Liver (tissue), 9 donors: ENCODE data around the gene VTN. TPM values are rescaled to one million over a fixed set of nuclear protein-coding genes. Genes with fewer than 3 reads are reported as not detected.

Experiments used
- DNase-seq: peaks from one replicate; pipeline ENCODE4 v3.0.0-alpha.2; 2017; ENCODE audit warnings: low spot score
- H3K27ac ChIP-seq, 2 donors: one replicate each; pipeline ENCODE4 v1.7.0; 2013; ENCODE audit warnings: inconsistent platforms in 2 of 2, low read length in 2 of 2, control low read depth in 1 of 2, low read depth in 1 of 2, mild to moderate bottlenecking in 1 of 2
- H3K27me3 ChIP-seq, 4 donors: one replicate each; pipeline versions ENCODE4 v1.6.1 to v1.7.0; 2013; ENCODE audit warnings: low read length in 3 of 4, inconsistent platforms in 1 of 4, mild to moderate bottlenecking in 1 of 4, moderate library complexity in 1 of 4; ENCODE audit not compliant: control insufficient read depth in 4 of 4, insufficient read depth in 4 of 4
- H3K36me3 ChIP-seq, 4 donors: one replicate each; pipeline versions ENCODE4 v1.6.1 to v1.7.0; 2013; ENCODE audit warnings: low read length in 3 of 4, mild to moderate bottlenecking in 3 of 4, low read depth in 1 of 4, moderate library complexity in 1 of 4; ENCODE audit not compliant: control insufficient read depth in 4 of 4, insufficient read depth in 3 of 4
- H3K4me1 ChIP-seq, 4 donors: one replicate each; pipeline versions ENCODE4 v1.6.1 to v1.7.0; 2013; ENCODE audit warnings: low read length in 3 of 4, mild to moderate bottlenecking in 3 of 4, moderate library complexity in 1 of 4; ENCODE audit not compliant: control insufficient read depth in 4 of 4, insufficient read depth in 4 of 4
- H3K4me3 ChIP-seq, 3 donors: one replicate each; pipeline versions ENCODE4 v1.6.1 to v1.7.0; 2013; ENCODE audit warnings: low read length in 3 of 3, control low read depth in 1 of 3, low read depth in 1 of 3, mild to moderate bottlenecking in 1 of 3
- H3K9ac ChIP-seq, 2 donors: one replicate each; pipeline ENCODE4 v1.7.0; 2013; ENCODE audit warnings: low read length in 2 of 2, mild to moderate bottlenecking in 2 of 2, moderate library complexity in 2 of 2, control low read depth in 1 of 2, low read depth in 1 of 2
- H3K9me3 ChIP-seq, 4 donors: one replicate each; pipeline versions ENCODE4 v1.6.1 to v1.7.0; 2013; ENCODE audit warnings: low read length in 3 of 4; ENCODE audit not compliant: control insufficient read depth in 4 of 4
- ATF3 ChIP-seq: IDR thresholded peaks from 2 replicates; pipeline ENCODE4 v1.6.1; 2016; ENCODE audit warnings: antibody characterized with exemption
- CTCF ChIP-seq: fragments of 150-350 bp; IDR thresholded peaks from 2 replicates; pipeline ENCODE4 v1.5.1; 2017; ENCODE audit warnings: improper control_type of control experiment, low read depth, low read length; ENCODE audit not compliant: missing input control
- EGR1 ChIP-seq, 2 donors: IDR thresholded peaks; 2 replicates each; pipeline ENCODE4 v1.6.1; 2016 to 2018; ENCODE audit warnings: antibody characterized with exemption in 2 of 2, low read depth in 2 of 2
- FOXA1 ChIP-seq: IDR thresholded peaks from 2 replicates; pipeline ENCODE4 v1.6.1; 2016; ENCODE audit warnings: antibody characterized with exemption
- GABPA ChIP-seq, 2 donors: IDR thresholded peaks in 1 of 2; conservative IDR thresholded peaks in 1 of 2; 2 replicates each; pipeline ENCODE4 v1.6.1; 2016; ENCODE audit warnings: antibody characterized with exemption in 2 of 2, mild to moderate bottlenecking in 1 of 2, moderate library complexity in 1 of 2
- HNF4A ChIP-seq, 2 donors: conservative IDR thresholded peaks; 2 replicates each; pipeline ENCODE4 v1.6.1; 2016; ENCODE audit warnings: antibody characterized with exemption in 2 of 2, mild to moderate bottlenecking in 2 of 2
- HNF4G ChIP-seq: IDR thresholded peaks from 2 replicates; pipeline ENCODE4 v1.6.1; 2016; ENCODE audit warnings: antibody characterized with exemption
- MAX ChIP-seq: IDR thresholded peaks from 2 replicates; pipeline ENCODE4 v1.6.1; 2016; ENCODE audit warnings: antibody characterized with exemption
- NR2F2 ChIP-seq: IDR thresholded peaks from 2 replicates; pipeline ENCODE4 v1.6.1; 2016; ENCODE audit warnings: antibody characterized with exemption
- RAD21 ChIP-seq, 2 donors: IDR thresholded peaks; 2 replicates each; pipeline ENCODE4 v1.6.1; 2016; ENCODE audit warnings: antibody characterized with exemption in 2 of 2, mild to moderate bottlenecking in 2 of 2
- REST ChIP-seq: IDR thresholded peaks from 2 replicates; pipeline ENCODE4 v1.6.1; 2016; ENCODE audit warnings: antibody characterized with exemption, mild to moderate bottlenecking
- RXRA ChIP-seq, 2 donors: IDR thresholded peaks; 2 replicates each; pipeline ENCODE4 v1.6.1; 2017 to 2018; ENCODE audit warnings: antibody characterized with exemption in 2 of 2, mild to moderate bottlenecking in 1 of 2
- SP1 ChIP-seq: IDR thresholded peaks from 2 replicates; pipeline ENCODE4 v1.6.1; 2018; ENCODE audit warnings: antibody characterized with exemption, mild to moderate bottlenecking
- YY1 ChIP-seq: IDR thresholded peaks from 2 replicates; pipeline ENCODE4 v1.6.1; 2016; ENCODE audit warnings: antibody characterized with exemption, mild to moderate bottlenecking
- ZBTB33 ChIP-seq: IDR thresholded peaks from 2 replicates; pipeline ENCODE4 v1.6.1; 2016; ENCODE audit warnings: antibody characterized with exemption
- WGBS: extraction: QIAGEN DNeasy Blood & Tissue Kit; methylation state at CpG from one replicate; pipeline ENCODE4 v1.1.7; 2013; 5-methylcytosine and 5-hydroxymethylcytosine counted together
- polyA plus RNA-seq, 2 donors: library from polyadenylated mRNA; stranded (reverse) in 1 of 2; unstranded in 1 of 2; fragments of 200-250 nt in 1 of 2; fragments of >200 nt in 1 of 2; fragmentation: Nextera tagmentation in 1 of 2; extraction: Ambion mirVana in 1 of 2; gene quantifications; one replicate each; pipeline versions ENCODE4 v1.2.1 to v1.2.3, GENCODE V29; 2013 to 2015
- total RNA-seq, 2 donors: library from RNA; depleted of rRNA; stranded (reverse); fragments of >200 nt; gene quantifications; one replicate each; pipeline ENCODE4 v1.2.3, GENCODE V29; 2014
- donor health status: healthy.
- donor health status: healthy.
- donor health status: healthy.
- donor health status: healthy.
- donor health status: healthy.

The VTN gene
- total and polyA plus RNA-seq, 4 donors = 1,668 to 4,059 (median 3,520) TPM

- Histone ChIP-seq H3K4me1 (peaks cover under 1 to 2% (median under 1%) of the 10 kb centered on the region in 4 donors), H3K27me3 (no peaks in the 10 kb centered on the region), H3K4me3 (no peak overlapping the region), H3K27ac (no peak overlapping the region), H3K9ac (no peak overlapping the region), H3K36me3 (peaks cover 2 to 19% (median 11%) of the 10 kb centered on the region in 4 donors), H3K9me3 (no peaks in the 10 kb centered on the region)
- 85% methylated on average over 10 of the region's 10 CpGs for WGBS
- no peak for DNase-seq
- TF ChIP-seq CTCF (no peak), FOXA1 (no peak), HNF4A (conservative IDR thresholded peaks at IDR 0.05) (no peak), HNF4G (no peak), YY1 (no peak), RAD21 (IDR thresholded peaks at IDR 0.05) (no peak), REST (no peak), ZBTB33 (no peak), ATF3 (no peak), EGR1 (IDR thresholded peaks at IDR 0.05; ENCODE audit: low read depth in 2 of 2) (no peak), NR2F2 (no peak), GABPA (IDR thresholded peaks at IDR 0.05 in 1 of 2, conservative IDR thresholded peaks at IDR 0.05 in 1 of 2) (no peak), SP1 (no peak), MAX (no peak), RXRA (IDR thresholded peaks at IDR 0.05) (no peak)
Measured at GRCh38 chr17:28392491-28392890, 22.4 kb upstream of the VTN start.

GRCh38 chr17:28391401-28391800 is 21.3 kb upstream of the VTN start:
- Histone ChIP-seq H3K27ac (no peak overlapping the region), H3K27me3 (no peaks in the 10 kb centered on the region), H3K9ac (no peak overlapping the region), H3K4me3 (no peak overlapping the region), H3K9me3 (no peaks in the 10 kb centered on the region), H3K36me3 (peaks cover 2 to 19% (median 8%) of the 10 kb centered on the region in 4 donors), H3K4me1 (no peaks in the 10 kb centered on the region)
- TF ChIP-seq NR2F2 (no peak), RXRA (IDR thresholded peaks at IDR 0.05) (no peak), HNF4G (no peak), RAD21 (IDR thresholded peaks at IDR 0.05) (no peak)
- 50% methylated on average over 2 of the region's 2 CpGs for WGBS
- DNase-seq = no peak
